Superior temporal gyrus (tissue), 1 donor: ENCODE data around the gene TCEAL4.
A peak's percentile ranks its signal among the peaks of the same experiment; 100 is the strongest.

Experiments used
- DNase-seq: peaks from one replicate; pipeline ENCODE4 v3.0.0-alpha.2; 2016; ENCODE audit errors: extremely low spot score

TCEAL4 gene

GRCh38 chrX:103585411-103586313 lies at the start of gene TCEAL4:
TSS of gene TCEAL4 (plus strand) at chrX:103585515. CDS start at chrX:103586676, 1,161 bp downstream.
- peak; percentile 60 for DNase-seq

GRCh38 chrX:103536071-103536470 lies 49.2 kb upstream of the TCEAL4 start:
- no peak for DNase-seq

- no peak for DNase-seq
These were observed 48.6 kb upstream of the TCEAL4 start for GRCh38 chrX:103536732-103537131.

DNA sequence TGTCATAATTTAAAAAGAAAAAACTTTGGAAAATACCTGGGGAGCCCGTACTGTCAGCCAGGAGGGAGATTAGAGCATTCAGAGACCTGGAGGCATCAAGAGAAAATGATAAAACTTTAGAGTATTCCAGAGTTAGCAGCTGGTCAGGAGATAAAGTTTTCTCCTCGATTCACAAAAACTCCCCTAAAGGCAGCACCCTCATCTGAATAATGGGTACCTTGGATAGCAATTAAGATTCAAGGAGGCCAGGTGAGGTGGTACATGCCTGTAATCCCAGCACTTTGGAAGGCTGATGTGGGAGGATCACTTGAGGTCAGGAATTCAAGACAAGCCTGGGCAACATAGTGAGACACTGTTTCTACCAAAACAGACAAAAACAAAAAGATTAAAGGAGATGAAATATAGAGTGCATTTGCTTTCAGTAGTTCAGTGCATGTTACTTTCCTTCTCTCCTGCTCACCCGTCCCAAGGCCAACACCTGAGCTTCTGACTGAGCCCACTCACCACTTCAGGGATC lies 47.4 kb upstream of the TCEAL4 start:
- no peak for DNase-seq

- no peak for DNase-seq
These were observed 46.6 kb upstream of the TCEAL4 start for GRCh38 chrX:103538728-103539127.

DNA sequence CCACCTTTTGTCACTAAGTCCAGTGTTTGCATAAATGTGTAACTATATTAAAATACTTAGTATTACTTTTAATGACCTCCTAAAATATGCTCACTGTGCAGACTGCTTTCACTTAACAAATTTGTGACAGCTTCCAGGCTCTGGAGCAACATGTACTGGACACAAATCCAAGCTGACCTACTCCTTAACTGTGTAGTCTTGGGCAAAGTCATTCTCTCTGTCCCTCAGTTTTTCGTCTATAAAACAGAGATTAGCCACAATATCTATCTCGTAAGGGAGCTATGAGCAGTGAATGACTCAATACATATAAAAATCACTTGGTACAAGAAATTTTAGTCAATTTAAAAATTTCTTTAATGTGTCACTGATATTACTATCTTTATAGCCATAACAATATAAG lies 45.6 kb upstream of the TCEAL4 start:
- no peak for DNase-seq

DNA sequence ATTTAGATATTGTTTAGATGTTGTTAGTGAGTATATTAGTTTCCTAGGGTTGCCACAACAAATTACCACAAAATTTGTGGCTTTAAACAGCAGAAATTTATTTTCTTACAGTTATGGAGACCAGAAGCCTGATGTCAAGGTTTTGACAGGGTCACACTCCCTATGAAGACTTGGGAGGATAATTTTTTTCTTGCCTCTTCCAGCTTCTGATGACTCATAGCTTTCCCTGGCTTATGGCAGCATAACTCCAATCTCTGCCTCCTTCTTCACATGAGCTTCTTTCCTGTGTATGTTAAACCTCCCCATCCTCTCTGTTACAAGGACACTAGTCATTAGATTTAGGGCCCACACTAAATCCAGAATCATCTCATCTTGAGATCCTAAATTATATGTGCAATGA lies 45.2 kb upstream of the TCEAL4 start:
- no peak for DNase-seq

DNA sequence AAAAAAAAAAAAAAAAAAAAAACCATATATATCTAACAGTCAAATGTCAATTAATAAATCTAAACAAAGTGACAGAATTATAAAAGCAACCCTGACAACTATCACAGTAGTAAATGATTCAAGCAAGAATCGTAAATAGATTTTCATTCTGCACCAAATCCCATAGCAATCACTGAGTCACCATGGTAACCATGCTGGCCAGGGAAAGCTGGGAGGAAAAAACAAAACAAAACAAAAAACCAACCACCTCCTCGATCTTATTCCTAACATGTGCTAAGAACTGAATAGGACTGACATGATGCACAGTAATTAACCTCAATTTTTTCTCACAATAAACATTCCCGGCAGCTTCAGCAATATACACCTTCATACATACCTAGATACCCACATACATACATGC lies 35.4 kb upstream of the TCEAL4 start:
- peak; percentile 20 for DNase-seq

DNA sequence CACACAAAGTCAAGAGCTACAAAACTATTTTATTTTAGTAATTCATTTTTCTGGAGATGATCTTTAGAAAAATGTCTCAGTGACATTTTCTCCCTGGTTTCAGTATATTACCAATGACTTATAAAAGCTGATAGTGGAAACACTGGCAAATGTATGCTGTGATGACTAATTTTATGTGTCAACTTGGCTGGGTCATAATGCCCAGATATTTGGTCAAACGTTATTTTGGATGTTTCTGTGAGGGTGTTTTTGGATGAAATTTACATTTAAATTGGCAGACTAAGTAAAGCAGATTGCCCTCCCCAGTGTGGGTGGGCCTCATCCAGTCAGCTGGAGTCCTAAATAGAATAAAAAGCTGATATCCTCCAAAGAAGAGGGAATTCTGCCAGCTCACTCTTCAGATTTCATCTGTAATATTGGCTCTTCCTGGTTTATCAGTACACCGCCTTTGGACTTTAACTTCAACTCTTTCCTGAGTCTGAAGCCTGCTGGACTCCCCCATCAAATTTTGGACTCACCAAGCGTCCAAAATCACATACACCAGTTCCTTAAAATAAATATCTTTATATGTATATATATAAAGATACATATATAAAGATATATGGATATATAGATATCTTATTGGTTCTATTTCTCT lies 34.8 kb upstream of the TCEAL4 start:
- DNase-seq, result no peak

- DNase-seq, result no peak
These were observed 33.1 kb upstream of the TCEAL4 start for GRCh38 chrX:103552236-103552635.

GRCh38 chrX:103554687-103555424 lies 30.5 kb upstream of the TCEAL4 start:
- peak; percentile 85 for DNase-seq

- no peak for DNase-seq
These were observed 28.2 kb upstream of the TCEAL4 start for GRCh38 chrX:103556963-103557612.

DNA sequence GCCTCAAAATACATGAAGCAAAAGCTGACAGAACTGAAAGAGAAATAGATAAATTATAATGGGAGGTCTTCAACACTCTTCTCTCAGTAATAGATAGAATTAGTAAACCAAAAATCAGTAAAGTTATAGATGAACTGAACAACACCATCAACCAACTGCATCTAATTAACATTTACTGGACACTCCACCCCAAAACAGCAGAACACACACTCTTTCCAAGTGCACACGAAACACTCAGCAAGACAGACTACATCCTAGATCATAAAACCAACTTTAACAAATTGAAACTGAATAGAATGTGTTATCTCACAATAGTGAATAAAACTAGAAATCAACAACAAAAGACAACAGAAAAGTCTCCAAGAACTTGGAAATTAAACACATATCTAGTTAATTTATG lies 25.1 kb upstream of the TCEAL4 start:
- no peak for DNase-seq

GRCh38 chrX:103562801-103563200 lies 22.5 kb upstream of the TCEAL4 start:
- no peak for DNase-seq

- no peak for DNase-seq
These were observed 20.1 kb upstream of the TCEAL4 start for GRCh38 chrX:103565197-103565596.

GRCh38 chrX:103565752-103566151 lies 19.6 kb upstream of the TCEAL4 start:
- no peak for DNase-seq

DNA sequence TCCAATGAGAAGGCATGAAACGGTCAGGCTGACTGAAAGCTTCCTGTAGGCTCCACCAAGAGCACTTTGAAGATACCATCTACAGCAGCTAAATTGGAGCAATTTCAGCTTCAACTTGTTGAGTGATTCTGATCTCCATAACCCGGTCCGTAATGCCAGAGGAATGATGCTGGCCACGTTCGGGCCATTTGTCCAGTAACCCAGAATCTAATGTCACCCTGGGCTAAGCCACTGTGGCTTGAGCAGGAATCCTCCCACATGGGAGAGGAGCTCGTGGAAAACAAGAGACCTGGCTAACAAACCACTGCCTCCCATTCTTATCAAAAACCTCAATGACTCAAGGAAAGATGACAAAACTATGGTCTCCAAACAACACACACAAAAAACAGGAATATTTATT lies 14.2 kb upstream of the TCEAL4 start:
- no peak for DNase-seq

DNA sequence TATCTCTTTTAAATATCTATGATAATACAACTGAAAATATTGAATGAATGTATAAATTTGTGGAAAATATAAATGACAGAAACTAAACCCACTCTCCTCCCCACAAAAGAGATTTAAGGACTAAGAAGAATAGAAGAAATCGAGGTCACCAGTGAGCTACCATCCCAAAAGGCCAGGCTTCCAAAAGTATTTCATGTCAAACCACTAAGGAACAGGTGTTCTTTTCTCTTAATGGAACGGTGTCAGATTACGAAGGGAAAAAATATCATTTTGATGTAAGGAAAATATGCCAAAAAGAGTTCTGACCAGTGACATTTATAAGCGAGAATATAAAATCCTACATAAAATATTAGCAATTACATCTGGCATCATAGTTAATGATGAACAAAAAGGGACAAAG lies 13.6 kb upstream of the TCEAL4 start:
- no peak for DNase-seq

DNA sequence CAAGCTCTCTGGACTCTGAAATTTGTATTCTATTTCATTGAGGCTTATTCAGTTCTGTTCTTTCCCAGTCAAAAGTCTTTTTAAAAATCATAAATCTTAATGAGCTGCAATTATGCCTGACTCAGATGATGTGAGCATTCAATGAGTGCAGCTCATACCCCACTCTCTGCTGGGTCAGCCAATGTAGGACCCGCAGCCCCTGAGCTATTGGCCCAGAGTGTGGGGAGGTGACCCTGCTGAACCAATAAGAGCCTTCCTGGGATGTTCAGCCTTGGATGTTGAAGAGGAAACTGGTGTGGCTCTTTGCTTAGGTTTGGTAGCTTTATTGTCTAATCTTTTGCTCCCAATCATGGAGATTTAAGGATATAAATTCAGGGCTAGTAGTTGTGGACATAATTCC lies 12.1 kb upstream of the TCEAL4 start:
- no peak for DNase-seq

DNA sequence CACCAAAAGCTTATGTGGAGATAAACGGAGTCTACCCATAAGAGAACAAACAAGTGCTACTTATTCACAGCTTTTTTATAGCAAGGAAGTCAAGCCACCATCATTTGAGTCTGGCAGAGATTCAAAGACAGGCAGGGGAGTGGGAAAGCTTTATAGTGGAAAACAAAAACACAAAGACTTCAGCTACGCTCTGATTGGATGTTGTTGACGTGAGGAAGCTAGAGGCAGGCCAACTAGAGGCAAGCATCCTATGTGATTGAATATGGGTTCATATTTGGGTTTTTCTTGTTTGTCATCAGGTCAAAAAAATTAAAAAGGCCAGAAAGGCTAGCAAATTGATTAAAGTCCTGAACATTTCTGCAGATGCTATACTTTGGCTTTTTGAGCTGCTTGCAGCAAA lies 719 bp upstream of the TCEAL4 start:
- peak; percentile 59 for DNase-seq

DNA sequence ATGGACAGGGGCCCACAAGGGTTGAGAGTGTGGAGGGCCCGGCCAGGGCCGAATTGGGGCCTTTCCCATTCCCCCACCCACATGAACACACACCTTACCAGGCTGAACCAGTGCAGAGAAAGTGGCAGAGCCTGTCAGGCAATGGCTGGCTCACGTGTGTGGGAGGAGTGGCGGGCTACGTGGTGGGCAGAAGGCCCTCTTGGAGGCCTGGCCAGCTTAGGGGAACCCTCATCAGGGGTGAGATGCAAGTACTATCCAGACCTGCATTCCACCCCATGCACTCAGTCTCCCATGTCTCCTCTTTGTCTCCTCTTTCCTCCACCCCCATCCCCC lies 965 bp downstream of the TCEAL4 start:
- no peak for DNase-seq

GRCh38 chrX:103586659-103587058 lies 1.3 kb downstream of the TCEAL4 start:
- no peak for DNase-seq
